Measurements from ENCODE around the gene CTSZ. TPM values are rescaled to one million over a fixed set of nuclear protein-coding genes. Genes with fewer than 3 reads are reported as not detected.

CTSZ gene
- total RNA-seq, 4 donors from 2014 or later = 152 to 256 (median 212) TPM

GRCh38 chr20:58945965-58946631 lies 61.0 kb downstream of the CTSZ start:
- Histone ChIP-seq H3K36me3 (no peaks in the 10 kb centered on the region), H3K4me3 (replicated peaks in 1 of 3) (no peak overlapping the region), H3K9me3 (no peaks in the 10 kb centered on the region), H3K27ac (no peak overlapping the region), H3K4me1 (peaks cover 7 to 14% of the 10 kb centered on the region in 2 donors), H3K27me3 (no peaks in the 10 kb centered on the region)
- 88 to 97% methylated on average over 10 of the region's 10 CpGs for WGBS, 2 donors
- no peak for DNase-seq
- intact Hi-C loops (cut with DNase I) = no loop called here
- TF ChIP-seq POLR2A (IDR thresholded peaks at IDR 0.05) = no peak
- TF ChIP-seq, protein P1, sequence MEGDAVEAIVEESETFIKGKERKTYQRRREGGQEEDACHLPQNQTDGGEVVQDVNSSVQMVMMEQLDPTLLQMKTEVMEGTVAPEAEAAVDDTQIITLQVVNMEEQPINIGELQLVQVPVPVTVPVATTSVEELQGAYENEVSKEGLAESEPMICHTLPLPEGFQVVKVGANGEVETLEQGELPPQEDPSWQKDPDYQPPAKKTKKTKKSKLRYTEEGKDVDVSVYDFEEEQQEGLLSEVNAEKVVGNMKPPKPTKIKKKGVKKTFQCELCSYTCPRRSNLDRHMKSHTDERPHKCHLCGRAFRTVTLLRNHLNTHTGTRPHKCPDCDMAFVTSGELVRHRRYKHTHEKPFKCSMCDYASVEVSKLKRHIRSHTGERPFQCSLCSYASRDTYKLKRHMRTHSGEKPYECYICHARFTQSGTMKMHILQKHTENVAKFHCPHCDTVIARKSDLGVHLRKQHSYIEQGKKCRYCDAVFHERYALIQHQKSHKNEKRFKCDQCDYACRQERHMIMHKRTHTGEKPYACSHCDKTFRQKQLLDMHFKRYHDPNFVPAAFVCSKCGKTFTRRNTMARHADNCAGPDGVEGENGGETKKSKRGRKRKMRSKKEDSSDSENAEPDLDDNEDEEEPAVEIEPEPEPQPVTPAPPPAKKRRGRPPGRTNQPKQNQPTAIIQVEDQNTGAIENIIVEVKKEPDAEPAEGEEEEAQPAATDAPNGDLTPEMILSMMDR (IDR thresholded peaks at IDR 0.05) = no peak

Other genes starting within 250 kb of the CTSZ start
- gene GNAS-AS1, start 156.4 kb downstream of the CTSZ start, total RNA-seq = 1 to 10 TPM in 2 of 4 donors, under 1 TPM in 2; 0.42 to 1.9 (median 1.1) TPM
- gene GNAS, start 154.5 kb downstream of the CTSZ start, total RNA-seq = 1,000 to 10,000 TPM; 2,457 to 5,038 (median 3,494) TPM
- gene NELFCD, start 26.0 kb downstream of the CTSZ start, total RNA-seq = 100 to 1,000 TPM in 3 of 4 donors, 10 to 100 TPM in 1; 96.6 to 129 (median 113) TPM
- gene TUBB1, start 12.2 kb upstream of the CTSZ start, total RNA-seq = under 1 TPM in 2 of 4 donors, not detected in 2; 0.11 to 0.46 TPM
- 10 to 100 TPM; 13.3 to 57.8 (median 32.4) TPM for gene ATP5F1E, start 25.1 kb upstream of the CTSZ start, total RNA-seq
- 100 to 1,000 TPM in 1 of 4 donors, 10 to 100 TPM in 3; 74.4 to 112 (median 85.6) TPM for gene PRELID3B, start 35.5 kb upstream of the CTSZ start, total RNA-seq
- gene ZNF831, start 156.6 kb upstream of the CTSZ start, total RNA-seq = 1 to 10 TPM in 3 of 4 donors, under 1 TPM in 1; 0.78 to 2.3 (median 1.6) TPM